Endothelial cell of umbilical vein (primary cell): ENCODE data around the gene CDKN1C.

Experiments used
- EZH2 ChIP-seq: IDR thresholded peaks from 2 replicates; pipeline ENCODE4 v1.6.1; 2012; ENCODE audit warnings: borderline replicate concordance, low read depth, mild to moderate bottlenecking, moderate library complexity, low read length, inconsistent platforms; ENCODE audit not compliant: severe bottlenecking
- JUN ChIP-seq: IDR thresholded peaks from 2 replicates; pipeline ENCODE4 v1.6.1; 2011; ENCODE audit warnings: borderline replicate concordance, low read depth; ENCODE audit not compliant: insufficient read length, insufficient read depth
- MYC ChIP-seq: IDR thresholded peaks from one replicate; pipeline ENCODE4 v1.6.1; 2011; ENCODE audit warnings: mild to moderate bottlenecking, low read depth, low read length
- POLR2A ChIP-seq: IDR thresholded peaks from 2 replicates; pipeline ENCODE4 v1.6.1; 2012; ENCODE audit warnings: low read depth, mild to moderate bottlenecking, control low read depth, low read length
- POLR2AphosphoS5 ChIP-seq: IDR thresholded peaks from 2 replicates; pipeline ENCODE4 v1.6.1; 2012; ENCODE audit warnings: low read depth, mild to moderate bottlenecking, control low read depth, low read length, moderate library complexity; ENCODE audit not compliant: insufficient read depth
- TF ChIP-seq, protein P1 (sequence below), 2 donors: IDR thresholded peaks; 1 replicate in 1 of 2; 2 replicates in 1 of 2; pipeline ENCODE4 v1.5.1; 2011; ENCODE audit warnings: low read length in 2 of 2, mild to moderate bottlenecking in 2 of 2, moderate library complexity in 2 of 2, control low read depth in 1 of 2, inconsistent platforms in 1 of 2, low read depth in 1 of 2; ENCODE audit not compliant: insufficient read depth in 1 of 2; ENCODE audit errors: extremely low read depth in 1 of 2

DNA sequence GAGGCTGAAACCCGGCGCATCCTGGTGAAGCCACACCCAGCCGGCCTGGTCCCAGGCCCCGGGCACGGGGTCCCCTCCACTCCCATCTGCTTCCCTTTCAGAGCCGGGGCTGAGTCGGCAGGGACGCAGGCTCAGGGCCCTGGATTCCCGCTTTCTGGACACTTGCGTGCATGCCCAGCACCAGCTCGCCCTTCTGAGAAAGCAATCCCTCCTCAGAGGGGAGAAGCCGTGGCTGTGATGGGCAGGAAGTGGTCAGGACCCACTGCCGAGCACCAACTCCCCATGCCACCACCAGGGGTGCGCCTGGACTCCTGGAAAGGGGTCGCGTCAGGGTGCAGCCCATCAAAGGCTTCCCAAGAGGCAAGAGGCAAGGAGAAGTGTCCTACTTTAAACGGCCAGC, 15.1 kb downstream of the CDKN1C start:
- TF ChIP-seq, protein P1, sequence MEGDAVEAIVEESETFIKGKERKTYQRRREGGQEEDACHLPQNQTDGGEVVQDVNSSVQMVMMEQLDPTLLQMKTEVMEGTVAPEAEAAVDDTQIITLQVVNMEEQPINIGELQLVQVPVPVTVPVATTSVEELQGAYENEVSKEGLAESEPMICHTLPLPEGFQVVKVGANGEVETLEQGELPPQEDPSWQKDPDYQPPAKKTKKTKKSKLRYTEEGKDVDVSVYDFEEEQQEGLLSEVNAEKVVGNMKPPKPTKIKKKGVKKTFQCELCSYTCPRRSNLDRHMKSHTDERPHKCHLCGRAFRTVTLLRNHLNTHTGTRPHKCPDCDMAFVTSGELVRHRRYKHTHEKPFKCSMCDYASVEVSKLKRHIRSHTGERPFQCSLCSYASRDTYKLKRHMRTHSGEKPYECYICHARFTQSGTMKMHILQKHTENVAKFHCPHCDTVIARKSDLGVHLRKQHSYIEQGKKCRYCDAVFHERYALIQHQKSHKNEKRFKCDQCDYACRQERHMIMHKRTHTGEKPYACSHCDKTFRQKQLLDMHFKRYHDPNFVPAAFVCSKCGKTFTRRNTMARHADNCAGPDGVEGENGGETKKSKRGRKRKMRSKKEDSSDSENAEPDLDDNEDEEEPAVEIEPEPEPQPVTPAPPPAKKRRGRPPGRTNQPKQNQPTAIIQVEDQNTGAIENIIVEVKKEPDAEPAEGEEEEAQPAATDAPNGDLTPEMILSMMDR (IDR thresholded peaks at IDR 0.05; ENCODE audit: extremely low read depth in 1 of 2, insufficient read depth in 1 of 2, low read depth in 1 of 2, low read length in 2 of 2), result no peak
- TF ChIP-seq POLR2A (no peak), POLR2AphosphoS5 (no peak), EZH2 (no peak), JUN (no peak), MYC (no peak)
